ENCODE results near the gene RANBP10.
A peak's percentile ranks its signal among the peaks of the same experiment; 100 is the strongest.

The RANBP10 gene

GRCh38 chr16:67731071-67731752 is 75.1 kb downstream of the RANBP10 start:
- Histone ChIP-seq H3K36me3 (ENCODE audit: insufficient read depth, low read length) (peaks cover 13% of the 10 kb centered on the region; the same call in 1 of the 2 replicates), H3K9me3 (ENCODE audit: control insufficient read depth, insufficient read depth, low read length) (no peaks in the 10 kb centered on the region), H3K4me1 (ENCODE audit: insufficient read depth, low read length) (no peaks in the 10 kb centered on the region)

GRCh38 chr16:67730326-67730725 is 76.0 kb downstream of the RANBP10 start:
- H3K36me3 ChIP-seq (ENCODE audit: insufficient read depth, low read length) = peaks cover 13% of the 10 kb centered on the region; the same call in 1 of the 2 replicates
- no peaks in the 10 kb centered on the region for H3K4me1 ChIP-seq (ENCODE audit: insufficient read depth, low read length)
- no peaks in the 10 kb centered on the region for H3K9me3 ChIP-seq (ENCODE audit: control insufficient read depth, insufficient read depth, low read length)
- H3K9ac ChIP-seq (ENCODE audit: low read depth, low read length) = no peak overlapping the region

More at GRCh38 chr16:67731071-67731752, 75.1 kb downstream of the RANBP10 start:
- no peak overlapping the region for H3K9ac ChIP-seq (ENCODE audit: low read depth, low read length)

- H3K36me3 ChIP-seq (ENCODE audit: insufficient read depth, low read length) = peaks cover 13% of the 10 kb centered on the region; the same call in 1 of the 2 replicates
- no peaks in the 10 kb centered on the region for H3K9me3 ChIP-seq (ENCODE audit: control insufficient read depth, insufficient read depth, low read length)
These were observed 76.6 kb downstream of the RANBP10 start for GRCh38 chr16:67729636-67730248.

GRCh38 chr16:67727521-67728485 is 78.6 kb downstream of the RANBP10 start:
- peaks cover 13% of the 10 kb centered on the region; the same call in 1 of the 2 replicates for H3K36me3 ChIP-seq (ENCODE audit: insufficient read depth, low read length)
- H3K9ac ChIP-seq (ENCODE audit: low read depth, low read length) = no peak overlapping the region
- no peaks in the 10 kb centered on the region for H3K9me3 ChIP-seq (ENCODE audit: control insufficient read depth, insufficient read depth, low read length)
- no peaks in the 10 kb centered on the region for H3K4me1 ChIP-seq (ENCODE audit: insufficient read depth, low read length)

More at GRCh38 chr16:67729636-67730248, 76.6 kb downstream of the RANBP10 start:
- Histone ChIP-seq H3K4me1 (ENCODE audit: insufficient read depth, low read length) (no peaks in the 10 kb centered on the region), H3K9ac (ENCODE audit: low read depth, low read length) (no peak overlapping the region)

GRCh38 chr16:67726106-67727034 is 80.0 kb downstream of the RANBP10 start:
- Histone ChIP-seq H3K9me3 (ENCODE audit: control insufficient read depth, insufficient read depth, low read length) (no peaks in the 10 kb centered on the region), H3K4me1 (ENCODE audit: insufficient read depth, low read length) (no peaks in the 10 kb centered on the region), H3K9ac (ENCODE audit: low read depth, low read length) (no peak overlapping the region), H3K36me3 (ENCODE audit: insufficient read depth, low read length) (peaks cover 12% of the 10 kb centered on the region; the same call in 1 of the 2 replicates)

GRCh38 chr16:67723911-67724305 is 82.5 kb downstream of the RANBP10 start:
- Histone ChIP-seq H3K36me3 (ENCODE audit: insufficient read depth, low read length) (peaks cover 8% of the 10 kb centered on the region; the same call in 1 of the 2 replicates), H3K4me1 (ENCODE audit: insufficient read depth, low read length) (peaks cover 8% of the 10 kb centered on the region), H3K9me3 (ENCODE audit: control insufficient read depth, insufficient read depth, low read length) (no peaks in the 10 kb centered on the region), H3K9ac (ENCODE audit: low read depth, low read length) (no peak overlapping the region)

- peaks cover 8% of the 10 kb centered on the region for H3K4me1 ChIP-seq (ENCODE audit: insufficient read depth, low read length)
- H3K9me3 ChIP-seq (ENCODE audit: control insufficient read depth, insufficient read depth, low read length) = no peaks in the 10 kb centered on the region
- H3K9ac ChIP-seq (ENCODE audit: low read depth, low read length) = no peak overlapping the region
- H3K36me3 ChIP-seq (ENCODE audit: insufficient read depth, low read length) = peaks cover 4% of the 10 kb centered on the region; the same call in 1 of the 2 replicates
These were observed 83.0 kb downstream of the RANBP10 start for GRCh38 chr16:67723151-67723910.

GRCh38 chr16:67720236-67720635 is 86.1 kb downstream of the RANBP10 start:
- Histone ChIP-seq H3K36me3 (ENCODE audit: insufficient read depth, low read length) (no peaks in the 10 kb centered on the region; the same call in 1 of the 2 replicates), H3K9ac (ENCODE audit: low read depth, low read length) (peak overlapping the region; percentile 99; the same call in 1 of the 2 replicates), H3K4me1 (ENCODE audit: insufficient read depth, low read length) (peaks cover 8% of the 10 kb centered on the region)

GRCh38 chr16:67719778-67720144 is 86.6 kb downstream of the RANBP10 start:
- Histone ChIP-seq H3K4me1 (ENCODE audit: insufficient read depth, low read length) (peaks cover 8% of the 10 kb centered on the region), H3K36me3 (ENCODE audit: insufficient read depth, low read length) (no peaks in the 10 kb centered on the region; the same call in 1 of the 2 replicates), H3K9me3 (ENCODE audit: control insufficient read depth, insufficient read depth, low read length) (no peaks in the 10 kb centered on the region), H3K9ac (ENCODE audit: low read depth, low read length) (peak overlapping the region; percentile 99)

More at GRCh38 chr16:67720236-67720635, 86.1 kb downstream of the RANBP10 start:
- H3K9me3 ChIP-seq (ENCODE audit: control insufficient read depth, insufficient read depth, low read length) = no peaks in the 10 kb centered on the region

GRCh38 chr16:67719048-67719777 is 87.1 kb downstream of the RANBP10 start, which contains the start of gene GFOD2:
Gene GFOD2 (minus strand): TSS chr16:67719316. CDS start chr16:67685715, 33,601 bp downstream.
- H3K9ac ChIP-seq (ENCODE audit: low read depth, low read length) = peak within 1 kb of the TSS; percentile 99

GRCh38 chr16:67718668-67719047 is 87.7 kb downstream of the RANBP10 start:
- H3K9me3 ChIP-seq (ENCODE audit: control insufficient read depth, insufficient read depth, low read length) = no peaks in the 10 kb centered on the region
- H3K36me3 ChIP-seq (ENCODE audit: insufficient read depth, low read length) = no peaks in the 10 kb centered on the region
- peak overlapping the region; percentile 99 for H3K9ac ChIP-seq (ENCODE audit: low read depth, low read length)
- peaks cover 11% of the 10 kb centered on the region for H3K4me1 ChIP-seq (ENCODE audit: insufficient read depth, low read length)

More at GRCh38 chr16:67719048-67719777, 87.1 kb downstream of the RANBP10 start, which contains the start of gene GFOD2:
- H3K9me3 ChIP-seq (ENCODE audit: control insufficient read depth, insufficient read depth, low read length) = no peaks in the 10 kb centered on the region
- H3K36me3 ChIP-seq (ENCODE audit: insufficient read depth, low read length) = no peaks in the 10 kb centered on the region; the same call in 1 of the 2 replicates
- H3K4me1 ChIP-seq (ENCODE audit: insufficient read depth, low read length) = peaks cover 8% of the 10 kb centered on the region

GRCh38 chr16:67716097-67716496 is 90.3 kb downstream of the RANBP10 start:
- Histone ChIP-seq H3K4me1 (ENCODE audit: insufficient read depth, low read length) (peaks cover 15% of the 10 kb centered on the region), H3K36me3 (ENCODE audit: insufficient read depth, low read length) (peaks cover 3% of the 10 kb centered on the region; the same call in 1 of the 2 replicates), H3K9me3 (ENCODE audit: control insufficient read depth, insufficient read depth, low read length) (no peaks in the 10 kb centered on the region), H3K9ac (ENCODE audit: low read depth, low read length) (no peak overlapping the region)
